Panc1 (cell line): ENCODE measurements around the gene DIDO1. TPM values are rescaled to one million over a fixed set of nuclear protein-coding genes. Genes with fewer than 3 reads are reported as not detected.

Source experiments
- ATAC-seq: fragments of 200-7000 bp; cut with Tn5 transposase; 2 replicates; pipeline ENCODE4 v1.9.1; 2020; ENCODE audit warnings: mild to moderate bottlenecking, moderate library complexity
- BruUV-seq: library from RNA; stranded (reverse); fragments of 400-500 nt; replicated peaks from 2 replicates; lab custom pipeline; 2021; lab: Mats Ljungman, UMichigan
- CTCF ChIA-PET: fragments of 300-600 bp; sonication (Branson Sonifier 250); formaldehyde crosslinking; loops from one replicate; lab custom pipeline; 2022; ENCODE audit warnings: antibody characterized with exemption; lab: Charles Lee
- POLR2A ChIA-PET: fragments of 300-600 bp; sonication (Branson Sonifier 250); formaldehyde crosslinking; loops from one replicate; lab custom pipeline; 2022; ENCODE audit warnings: antibody characterized with exemption; lab: Charles Lee
- DNase-seq: peaks from one replicate; pipeline ENCODE4 v3.0.0-alpha.2; 2010; ENCODE audit warnings: low read depth, low spot score
- H3K27ac ChIP-seq: 2 replicates; pipeline ENCODE4 v1.5.1; 2011; ENCODE audit warnings: mild to moderate bottlenecking, low read length, inconsistent platforms
- H3K27me3 ChIP-seq: fragments of 200-500 bp; sonication (Bioruptor generic); 2 replicates; pipeline ENCODE4 v1.6.0; 2014; ENCODE audit warnings: low read length, inconsistent platforms; ENCODE audit not compliant: control insufficient read depth, insufficient read depth
- H3K36me3 ChIP-seq: fragments of 200-500 bp; sonication (Bioruptor generic); 2 replicates; pipeline ENCODE4 v1.5.1; 2014; ENCODE audit warnings: inconsistent platforms, mild to moderate bottlenecking, low read length, moderate library complexity; ENCODE audit not compliant: control insufficient read depth, insufficient read depth
- H3K4me1 ChIP-seq: 2 replicates; pipeline ENCODE4 v1.5.1; 2011; ENCODE audit warnings: inconsistent platforms, mild to moderate bottlenecking, low read length, moderate library complexity; ENCODE audit not compliant: control insufficient read depth, insufficient read depth
- H3K4me3 ChIP-seq, 2 experiments: 2 replicates each; pipeline ENCODE4 v1.5.1; 2011 to 2012; ENCODE audit warnings: low read depth in 2 of 2, low read length in 2 of 2, mild to moderate bottlenecking in 2 of 2, inconsistent platforms in 1 of 2, moderate library complexity in 1 of 2
- H3K9me3 ChIP-seq: fragments of 200-500 bp; sonication (Bioruptor generic); 2 replicates; pipeline ENCODE4 v1.5.1; 2014; ENCODE audit warnings: low read depth, mild to moderate bottlenecking, inconsistent platforms, low read length, moderate library complexity; ENCODE audit not compliant: control insufficient read depth, insufficient read depth
- POLR2AphosphoS5 ChIP-seq: IDR thresholded peaks from 2 replicates; pipeline ENCODE4 v1.6.1; 2012; ENCODE audit warnings: mild to moderate bottlenecking, low read depth, low read length, moderate library complexity
- SIN3A ChIP-seq: IDR thresholded peaks from 2 replicates; pipeline ENCODE4 v1.6.1; 2012; ENCODE audit warnings: low read depth, mild to moderate bottlenecking, low read length, moderate library complexity, borderline replicate concordance; ENCODE audit not compliant: insufficient read depth
- TCF7L2 ChIP-seq: IDR thresholded peaks from 2 replicates; pipeline ENCODE4 v1.6.1; 2011; ENCODE audit warnings: mild to moderate bottlenecking, low read depth, low read length, inconsistent platforms
- in situ Hi-C: cut with HindIII; loops from 2 replicates; pipeline ENCODE4 v1.10.0; 2016; ENCODE audit warnings: low sequenced_read_pairs, low pct_unique_long_range_greater_than_20kb
- intact Hi-C: fragments of 100-400 bp; cut with micrococcal nuclease; formaldehyde crosslinking; loops from one replicate; pipeline ENCODE4 v1.10.0; 2022; ENCODE audit not compliant: unreplicated experiment
- total RNA-seq: library from RNA; stranded (reverse); gene quantifications from one replicate; pipeline ENCODE4 v1.2.1, GENCODE V29; 2021; ENCODE audit not compliant: unreplicated experiment
- TF ChIP-seq, protein P1 (sequence below), 2 experiments: IDR thresholded peaks; 2 replicates each; pipeline ENCODE4 v1.6.1; 2011 to 2012; ENCODE audit warnings: low read depth in 2 of 2, control low read depth in 1 of 2, low read length in 1 of 2, mild to moderate bottlenecking in 1 of 2, moderate library complexity in 1 of 2; ENCODE audit not compliant: insufficient read depth in 1 of 2
- TF ChIP-seq, protein P2 (sequence below): fragments of 450-650 bp; IDR thresholded peaks from 2 replicates; pipeline ENCODE4 v1.5.1; 2017; ENCODE audit warnings: mild to moderate bottlenecking

Gene DIDO1
- total RNA-seq, 1 experiment from 2014 or later = 57.3 TPM

DNA sequence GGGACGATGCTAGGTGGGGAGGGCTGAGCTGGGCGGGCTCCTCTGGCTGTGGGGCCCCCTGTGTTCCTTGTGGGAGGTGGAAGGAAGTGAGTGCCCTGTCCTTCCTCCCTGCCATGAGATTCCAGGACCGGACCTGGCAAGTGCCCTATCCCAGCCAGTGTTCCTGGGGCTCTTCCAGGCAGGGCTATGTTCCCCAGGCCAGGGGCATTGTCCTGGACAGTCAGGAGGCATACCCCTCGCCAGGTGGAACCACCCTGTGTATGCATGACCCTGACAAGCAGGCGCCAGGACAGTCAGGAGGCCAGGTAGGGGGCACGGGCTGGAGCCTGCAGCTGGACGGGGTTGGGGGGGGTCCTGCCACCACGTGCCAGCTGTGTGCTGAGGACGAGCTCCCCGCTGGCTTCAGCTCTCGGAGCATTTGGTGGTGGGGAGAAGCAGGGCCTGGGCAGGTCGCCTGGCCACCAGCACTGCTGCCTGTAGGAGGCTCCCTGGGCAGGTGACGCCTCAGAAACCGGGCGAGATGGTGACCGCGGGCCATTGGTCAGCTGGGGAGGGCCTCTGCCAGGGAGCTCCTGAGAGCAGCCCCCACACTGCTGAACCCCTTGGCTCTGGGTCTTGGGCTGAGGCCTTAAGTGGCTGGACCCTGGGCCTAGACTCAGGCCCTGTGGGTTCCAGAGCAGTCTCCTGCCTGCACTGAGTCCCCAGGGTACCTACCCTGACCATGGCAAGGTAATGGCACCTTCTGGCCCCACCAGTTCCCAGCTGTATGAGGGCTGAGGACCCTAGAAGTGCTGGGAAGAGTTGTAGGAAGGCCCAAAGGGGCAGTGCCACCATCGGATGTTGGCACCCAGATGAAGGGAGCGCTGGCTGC, 26.9 kb upstream of the DIDO1 start:
- ATAC-seq = no peak

DNA sequence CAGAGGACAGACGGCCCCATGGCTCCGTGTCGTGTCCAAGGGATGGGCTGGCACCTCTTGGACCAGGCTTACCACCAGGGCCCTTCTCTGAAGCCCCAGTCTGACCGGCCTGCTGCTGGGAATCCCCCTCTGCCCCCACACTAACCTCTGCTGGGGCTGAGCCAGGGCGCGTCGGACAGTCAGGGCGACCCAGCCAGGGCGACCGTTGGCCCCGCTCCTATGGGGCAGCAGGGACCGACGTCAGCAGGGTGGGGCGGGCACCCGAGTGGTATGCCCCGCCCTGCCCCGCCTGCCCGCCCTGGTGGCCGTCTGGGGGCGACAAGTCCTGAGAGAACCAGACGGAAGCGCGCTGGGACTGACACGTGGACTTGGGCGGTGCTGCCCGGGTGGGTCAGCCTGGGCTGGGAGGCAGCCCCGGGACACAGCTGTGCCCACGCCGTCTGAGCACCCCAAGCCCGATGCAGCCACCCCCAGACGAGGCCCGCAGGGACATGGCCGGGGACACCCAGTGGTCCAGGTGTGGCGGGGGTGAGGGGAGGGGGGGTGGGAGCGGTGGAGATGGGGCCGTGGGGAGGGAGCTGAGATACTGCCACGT, 26.2 kb upstream of the DIDO1 start, which contains the start of gene SLC17A9:
Gene SLC17A9, plus strand, starts transcription at position 337 of the 595 bp plus-strand sequence. Its CDS starts 122 bp downstream, at position 459.
- no peaks in the 10 kb centered on the region for H3K27me3 ChIP-seq
- TF ChIP-seq SIN3A = no peak
- DNase-seq (no peak), ATAC-seq (peak; percentile 13; the same call in 1 of the 2 replicates)
- H3K4me1 ChIP-seq = peaks cover 9% of the 10 kb centered on the region; the same call in 1 of the 2 replicates
- in situ Hi-C loops = no loop called here
- no peaks in the 10 kb centered on the region for H3K9me3 ChIP-seq
- BruUV-seq = no TSS peak
- H3K36me3 ChIP-seq = no peaks in the 10 kb centered on the region
- ChIA-PET CTCF (no interaction called here), POLR2A (no interaction called here)
- no peak within 1 kb of the TSS for H3K27ac ChIP-seq
- H3K4me3 ChIP-seq = no peak within 1 kb of the TSS
- intact Hi-C loops = no loop called here

More for the DNA sequence above, 26.9 kb upstream of the DIDO1 start:
- no peaks in the 10 kb centered on the region for H3K36me3 ChIP-seq
- H3K27ac ChIP-seq = no peak overlapping the region
- BruUV-seq = no TSS peak
- H3K4me1 ChIP-seq = peaks cover 9% of the 10 kb centered on the region; the same call in 1 of the 2 replicates
- ChIA-PET CTCF (no interaction called here), POLR2A (interaction anchor here (0.7 kb wide), 1 partner anchor 280 kb away, joined by 6 read pairs; no protein-coding TSS in a partner anchor)
- in situ Hi-C loops (no loop called here), intact Hi-C loops (no loop called here)
- H3K27me3 ChIP-seq = no peaks in the 10 kb centered on the region
- DNase-seq = no peak
- H3K9me3 ChIP-seq = no peaks in the 10 kb centered on the region
- H3K4me3 ChIP-seq = no peak overlapping the region
- TF ChIP-seq POLR2AphosphoS5 (no peak), SIN3A (no peak), TCF7L2 (no peak)
- TF ChIP-seq, protein P1, sequence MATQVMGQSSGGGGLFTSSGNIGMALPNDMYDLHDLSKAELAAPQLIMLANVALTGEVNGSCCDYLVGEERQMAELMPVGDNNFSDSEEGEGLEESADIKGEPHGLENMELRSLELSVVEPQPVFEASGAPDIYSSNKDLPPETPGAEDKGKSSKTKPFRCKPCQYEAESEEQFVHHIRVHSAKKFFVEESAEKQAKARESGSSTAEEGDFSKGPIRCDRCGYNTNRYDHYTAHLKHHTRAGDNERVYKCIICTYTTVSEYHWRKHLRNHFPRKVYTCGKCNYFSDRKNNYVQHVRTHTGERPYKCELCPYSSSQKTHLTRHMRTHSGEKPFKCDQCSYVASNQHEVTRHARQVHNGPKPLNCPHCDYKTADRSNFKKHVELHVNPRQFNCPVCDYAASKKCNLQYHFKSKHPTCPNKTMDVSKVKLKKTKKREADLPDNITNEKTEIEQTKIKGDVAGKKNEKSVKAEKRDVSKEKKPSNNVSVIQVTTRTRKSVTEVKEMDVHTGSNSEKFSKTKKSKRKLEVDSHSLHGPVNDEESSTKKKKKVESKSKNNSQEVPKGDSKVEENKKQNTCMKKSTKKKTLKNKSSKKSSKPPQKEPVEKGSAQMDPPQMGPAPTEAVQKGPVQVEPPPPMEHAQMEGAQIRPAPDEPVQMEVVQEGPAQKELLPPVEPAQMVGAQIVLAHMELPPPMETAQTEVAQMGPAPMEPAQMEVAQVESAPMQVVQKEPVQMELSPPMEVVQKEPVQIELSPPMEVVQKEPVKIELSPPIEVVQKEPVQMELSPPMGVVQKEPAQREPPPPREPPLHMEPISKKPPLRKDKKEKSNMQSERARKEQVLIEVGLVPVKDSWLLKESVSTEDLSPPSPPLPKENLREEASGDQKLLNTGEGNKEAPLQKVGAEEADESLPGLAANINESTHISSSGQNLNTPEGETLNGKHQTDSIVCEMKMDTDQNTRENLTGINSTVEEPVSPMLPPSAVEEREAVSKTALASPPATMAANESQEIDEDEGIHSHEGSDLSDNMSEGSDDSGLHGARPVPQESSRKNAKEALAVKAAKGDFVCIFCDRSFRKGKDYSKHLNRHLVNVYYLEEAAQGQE (IDR thresholded peaks at IDR 0.05; ENCODE audit: insufficient read depth in 1 of 2, low read depth in 2 of 2, low read length in 1 of 2) = no peak
- TF ChIP-seq, protein P2, sequence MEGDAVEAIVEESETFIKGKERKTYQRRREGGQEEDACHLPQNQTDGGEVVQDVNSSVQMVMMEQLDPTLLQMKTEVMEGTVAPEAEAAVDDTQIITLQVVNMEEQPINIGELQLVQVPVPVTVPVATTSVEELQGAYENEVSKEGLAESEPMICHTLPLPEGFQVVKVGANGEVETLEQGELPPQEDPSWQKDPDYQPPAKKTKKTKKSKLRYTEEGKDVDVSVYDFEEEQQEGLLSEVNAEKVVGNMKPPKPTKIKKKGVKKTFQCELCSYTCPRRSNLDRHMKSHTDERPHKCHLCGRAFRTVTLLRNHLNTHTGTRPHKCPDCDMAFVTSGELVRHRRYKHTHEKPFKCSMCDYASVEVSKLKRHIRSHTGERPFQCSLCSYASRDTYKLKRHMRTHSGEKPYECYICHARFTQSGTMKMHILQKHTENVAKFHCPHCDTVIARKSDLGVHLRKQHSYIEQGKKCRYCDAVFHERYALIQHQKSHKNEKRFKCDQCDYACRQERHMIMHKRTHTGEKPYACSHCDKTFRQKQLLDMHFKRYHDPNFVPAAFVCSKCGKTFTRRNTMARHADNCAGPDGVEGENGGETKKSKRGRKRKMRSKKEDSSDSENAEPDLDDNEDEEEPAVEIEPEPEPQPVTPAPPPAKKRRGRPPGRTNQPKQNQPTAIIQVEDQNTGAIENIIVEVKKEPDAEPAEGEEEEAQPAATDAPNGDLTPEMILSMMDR = no peak
